OCI-LY1 (cell line): ENCODE measurements around the gene RASD2.

Experiments used
- CTCF ChIP-seq: fragments of 200-600 bp; sonication (generic), shearing (Covaris generic); IDR thresholded peaks from 2 replicates; pipeline ENCODE4 v1.5.1; 2017; ENCODE audit warnings: mild to moderate bottlenecking, antibody characterized with exemption, low read length, moderate library complexity, mixed read lengths
- EZH2 ChIP-seq: fragments of 200-600 bp; sonication (generic), shearing (Covaris generic); IDR thresholded peaks from 2 replicates; pipeline ENCODE4 v1.8.0; 2017; ENCODE audit warnings: borderline replicate concordance, mixed run types, mild to moderate bottlenecking, antibody characterized with exemption, low read length, moderate library complexity, mixed read lengths

GRCh38 chr22:35567351-35568141, 26.9 kb downstream of the RASD2 start:
- TF ChIP-seq CTCF (no peak), EZH2 (no peak)
